Left forelimb (tissue), 1 donor: ENCODE results near the gene CARS1.

Experiments used
- DNase-seq: peaks from one replicate; pipeline ENCODE4 v3.0.0-alpha.2; 2018; ENCODE audit warnings: low spot score

CARS1 gene

GRCh38 chr11:3037040-3037944 lies 19.9 kb downstream of the CARS1 start:
- peak; percentile 78 for DNase-seq

GRCh38 chr11:3036419-3036818 lies 20.8 kb downstream of the CARS1 start:
- DNase-seq: no peak

DNA sequence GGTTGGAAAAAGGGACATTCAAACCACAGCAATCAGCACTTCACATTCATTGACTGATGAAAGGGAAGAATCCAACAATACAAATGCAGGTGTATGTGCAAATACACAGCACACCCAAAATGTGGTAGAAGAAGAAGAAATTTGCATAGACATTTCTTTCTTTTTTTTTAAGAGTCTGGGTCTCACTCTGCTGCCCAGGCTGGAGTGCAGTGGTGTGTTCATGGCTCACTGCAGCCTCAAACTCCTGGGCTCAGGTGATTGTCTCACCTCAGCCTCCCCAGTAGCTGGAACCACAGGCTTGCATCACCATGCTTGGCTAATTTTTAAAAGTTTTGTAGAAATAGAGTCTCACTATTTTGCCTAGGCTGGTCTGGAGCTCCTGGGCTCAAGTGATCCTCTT lies 21.9 kb downstream of the CARS1 start:
- DNase-seq: no peak

GRCh38 chr11:3030289-3031070 lies 26.7 kb downstream of the CARS1 start:
- no peak for DNase-seq

DNA sequence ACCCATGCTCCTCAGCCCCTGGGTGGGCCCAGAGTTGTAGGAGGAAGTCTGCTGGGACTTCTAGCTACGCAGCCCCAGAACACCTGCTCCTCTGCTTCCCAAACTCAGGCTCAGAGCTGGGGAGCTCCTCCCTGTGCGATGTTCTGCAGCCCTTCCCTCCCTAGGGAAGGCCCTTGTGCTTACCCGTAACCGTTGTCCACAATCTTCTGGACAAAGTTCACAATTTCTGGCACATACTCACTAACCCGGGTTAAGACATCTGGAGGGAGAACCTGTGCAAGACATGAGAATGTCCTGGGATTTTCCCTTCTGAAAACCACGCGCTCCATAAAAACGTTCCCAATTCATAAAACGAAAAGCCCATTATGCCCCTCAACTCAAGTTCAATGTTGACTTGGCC lies 28.4 kb downstream of the CARS1 start:
- DNase-seq: no peak

- no peak for DNase-seq
Measured at GRCh38 chr11:3026803-3027202, 30.4 kb downstream of the CARS1 start.

- DNase-seq: no peak
Measured at GRCh38 chr11:3022982-3023381, 34.2 kb downstream of the CARS1 start.

- no peak for DNase-seq
Measured at GRCh38 chr11:3022300-3022967, 34.8 kb downstream of the CARS1 start.

DNA sequence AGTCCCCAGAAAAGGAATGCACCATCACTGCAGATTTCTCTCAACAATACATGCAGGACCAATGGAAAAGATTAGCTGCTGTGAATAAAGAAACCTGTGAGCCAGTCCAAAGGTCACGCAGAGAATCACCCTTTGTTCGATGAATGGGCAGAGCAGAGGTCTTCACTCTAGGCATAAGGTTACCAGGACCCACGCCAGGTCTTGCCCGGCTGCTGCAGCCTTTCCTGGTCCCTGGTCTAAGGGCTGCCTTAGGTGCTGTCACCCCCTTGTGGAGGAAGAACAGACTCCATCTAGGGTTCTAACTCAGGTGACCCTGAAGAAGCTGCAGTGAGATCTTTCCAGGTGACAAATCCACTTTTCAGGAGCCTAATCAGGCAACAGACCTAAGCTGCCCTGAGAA lies 36.1 kb downstream of the CARS1 start:
- no peak for DNase-seq

GRCh38 chr11:3020011-3020410 lies 37.2 kb downstream of the CARS1 start:
- DNase-seq: no peak

DNA sequence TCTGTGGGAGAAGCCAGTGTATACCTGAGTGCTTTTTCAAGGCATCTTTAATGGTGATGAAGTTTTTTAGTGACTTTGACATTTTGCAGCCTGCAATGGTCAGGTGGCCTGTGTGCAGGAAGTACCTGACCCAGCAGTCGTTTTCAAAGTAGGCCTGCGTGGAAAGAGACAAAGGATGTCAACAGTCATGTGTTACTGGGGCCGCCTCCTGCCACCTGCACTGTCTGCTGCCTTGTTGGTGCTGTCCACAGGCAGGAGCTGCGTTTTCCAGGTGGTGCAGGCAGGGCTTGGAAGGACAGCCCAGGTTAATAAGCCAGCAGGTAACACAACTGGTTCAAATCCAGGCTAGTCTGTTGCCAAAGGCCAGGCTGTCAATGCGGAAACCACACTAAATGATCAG lies 38.6 kb downstream of the CARS1 start:
- DNase-seq: no peak

DNA sequence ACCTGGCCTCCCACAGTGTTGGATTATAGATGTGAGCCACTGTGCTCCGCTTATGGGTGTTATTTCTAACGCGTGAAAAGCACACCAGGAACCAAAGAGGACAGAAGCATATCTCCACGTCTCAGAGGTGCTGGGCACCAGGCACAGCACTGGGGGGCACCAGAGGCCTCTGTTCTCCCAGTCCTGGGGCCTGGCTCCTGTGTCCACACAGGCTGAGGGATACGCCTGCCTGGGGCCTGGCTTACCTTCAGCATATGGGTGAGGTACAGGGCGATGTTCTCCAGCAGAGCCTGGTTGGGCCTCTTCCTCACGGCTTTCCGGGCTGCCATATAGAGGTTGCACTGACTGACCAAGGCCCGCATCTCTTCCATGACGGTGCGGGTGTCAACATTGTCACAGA lies 40.4 kb downstream of the CARS1 start:
- DNase-seq: no peak

- no peak for DNase-seq
Measured at GRCh38 chr11:3015796-3016195, 41.4 kb downstream of the CARS1 start.

GRCh38 chr11:3014943-3015342 lies 42.3 kb downstream of the CARS1 start:
- no peak for DNase-seq

DNA sequence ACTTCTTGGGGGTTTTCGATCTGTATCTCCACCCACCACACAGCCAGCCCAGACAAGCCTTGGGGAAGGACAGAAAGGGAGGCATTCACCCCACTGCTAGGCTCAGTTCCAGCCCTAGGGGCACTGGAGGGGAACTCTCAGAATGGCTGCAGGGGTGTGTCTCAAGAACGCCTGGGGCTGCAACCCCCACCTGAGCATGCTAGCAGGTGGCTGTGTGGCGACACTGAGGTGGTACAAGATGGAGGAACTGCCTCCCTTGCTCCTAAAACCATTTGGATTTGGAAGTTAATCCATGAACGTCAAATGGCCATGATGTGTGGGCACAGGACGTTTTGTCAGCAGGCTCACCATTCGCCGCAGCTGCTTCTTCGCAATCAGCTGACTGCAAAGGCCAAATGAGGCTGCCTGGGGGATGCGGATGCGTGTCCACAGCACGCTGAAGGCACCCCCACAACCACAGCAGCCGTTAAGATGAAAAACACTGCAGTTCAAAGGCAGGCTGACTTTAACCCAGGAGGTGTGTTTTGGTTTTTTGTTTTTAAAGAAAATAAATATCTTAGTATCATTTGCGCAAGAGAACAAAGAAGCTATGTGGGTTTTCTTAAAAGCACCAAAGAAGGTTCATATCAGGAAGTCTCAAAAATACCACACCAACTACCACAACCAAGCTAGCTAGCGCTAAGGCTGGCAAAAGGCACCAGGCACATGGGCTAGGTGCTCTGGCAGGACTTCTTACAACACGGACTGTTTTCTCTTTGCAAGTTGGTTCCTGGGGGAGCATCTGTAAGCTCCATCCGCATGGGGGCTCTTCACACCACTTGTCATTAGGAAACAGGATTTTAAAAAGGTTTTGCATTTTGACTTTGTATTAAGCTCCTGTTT lies 42.9 kb downstream of the CARS1 start:
- no peak for DNase-seq

DNA sequence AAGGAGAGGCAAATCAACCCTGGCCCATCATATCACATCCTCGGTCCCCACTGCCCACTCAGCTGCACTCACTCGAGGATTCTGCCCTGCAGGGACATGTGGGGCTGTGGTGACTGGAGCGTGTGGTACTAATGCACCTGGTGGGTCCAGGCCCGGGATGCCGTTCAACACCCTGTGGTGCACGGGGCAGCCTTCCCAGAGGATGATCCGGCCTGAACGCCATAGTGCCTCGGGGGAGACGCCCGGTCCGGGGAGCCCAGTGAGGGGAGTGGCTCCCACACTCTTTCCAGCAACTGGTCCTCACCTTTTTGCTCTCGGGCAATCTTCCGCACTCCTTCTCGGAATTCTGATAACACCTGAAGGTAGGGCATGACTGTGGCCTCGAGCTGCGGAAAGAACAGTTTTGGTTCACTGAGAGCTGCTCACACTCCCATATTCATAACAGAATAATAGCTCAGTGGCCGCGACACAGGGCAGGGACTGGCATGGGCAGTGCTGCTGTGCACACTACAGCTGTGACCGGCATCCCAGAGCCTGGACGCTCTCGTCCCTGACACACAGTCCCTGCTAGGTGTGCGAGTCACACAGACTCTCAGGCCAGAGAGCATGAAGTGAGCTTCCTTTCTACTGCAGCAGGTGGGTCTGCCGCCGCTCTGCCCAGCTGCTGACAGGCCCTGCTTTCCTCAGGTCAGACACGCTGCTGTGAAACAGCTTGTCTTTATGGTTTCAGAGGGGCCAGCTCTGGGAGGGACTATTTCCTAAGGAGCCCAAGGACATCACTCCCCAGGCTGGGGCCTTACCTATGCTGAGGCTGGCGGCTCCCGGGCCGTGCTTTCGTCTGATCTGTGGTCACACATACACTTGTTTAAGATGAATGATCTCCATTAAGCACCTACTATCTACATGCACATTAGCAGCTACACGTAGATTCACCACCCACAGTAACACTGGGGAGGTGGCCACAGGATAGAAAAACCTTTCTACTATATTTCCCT lies 45.0 kb downstream of the CARS1 start:
- DNase-seq: no peak

- DNase-seq: no peak
Measured at GRCh38 chr11:3010521-3011275, 46.5 kb downstream of the CARS1 start.

DNA sequence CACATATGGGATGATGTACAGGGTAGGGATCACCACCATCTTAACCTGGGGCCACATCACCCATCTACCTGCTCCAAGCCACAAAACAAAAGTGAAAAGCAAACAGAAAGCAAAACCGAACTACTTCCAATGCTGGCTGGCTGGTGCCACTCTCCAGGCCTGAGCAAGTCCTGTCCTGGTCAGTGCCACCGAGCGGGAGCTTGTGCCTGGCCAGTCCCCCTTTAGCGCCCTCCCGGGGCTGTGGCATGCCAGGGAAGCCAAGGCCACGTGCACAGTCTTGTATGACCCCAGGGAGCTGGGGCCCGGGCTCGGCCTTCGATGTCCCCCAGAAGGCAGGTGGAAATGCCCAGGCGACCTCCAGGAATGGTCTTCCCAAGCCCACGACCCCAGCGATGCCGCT lies 47.2 kb downstream of the CARS1 start:
- DNase-seq: no peak

GRCh38 chr11:3009481-3009880 lies 47.7 kb downstream of the CARS1 start:
- DNase-seq: no peak
